GM21515 (cell line): Measurements from ENCODE around the gene SUCLG2.

Source experiments
- ATAC-seq: cut with Tn5 transposase; IDR thresholded peaks from one replicate; pipeline ENCODE4 v1.9.1; 2021; ENCODE audit not compliant: unreplicated experiment

The SUCLG2 gene

GRCh38 chr3:67334588-67334987 is 319.8 kb downstream of the SUCLG2 start:
- ATAC-seq, result no peak

DNA sequence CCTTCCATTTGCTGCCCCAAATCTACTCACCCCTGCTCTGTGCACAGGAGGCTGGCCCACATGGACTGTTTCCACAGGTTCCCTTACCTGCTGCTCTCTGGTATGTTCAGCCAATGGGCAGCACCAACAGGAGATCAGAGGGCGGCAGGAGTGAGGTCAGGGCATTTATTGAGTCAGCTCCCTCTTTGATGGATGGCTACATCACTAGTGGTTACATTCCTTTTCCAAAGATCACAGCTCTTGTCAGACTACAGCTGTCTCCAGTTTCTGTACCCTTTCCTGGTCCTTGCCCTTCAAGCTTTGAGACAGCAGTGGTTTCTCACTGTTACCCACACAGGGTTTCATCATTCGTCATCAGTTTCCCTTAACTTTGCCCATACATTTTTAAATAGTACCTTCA is 325.1 kb downstream of the SUCLG2 start:
- no peak for ATAC-seq

DNA sequence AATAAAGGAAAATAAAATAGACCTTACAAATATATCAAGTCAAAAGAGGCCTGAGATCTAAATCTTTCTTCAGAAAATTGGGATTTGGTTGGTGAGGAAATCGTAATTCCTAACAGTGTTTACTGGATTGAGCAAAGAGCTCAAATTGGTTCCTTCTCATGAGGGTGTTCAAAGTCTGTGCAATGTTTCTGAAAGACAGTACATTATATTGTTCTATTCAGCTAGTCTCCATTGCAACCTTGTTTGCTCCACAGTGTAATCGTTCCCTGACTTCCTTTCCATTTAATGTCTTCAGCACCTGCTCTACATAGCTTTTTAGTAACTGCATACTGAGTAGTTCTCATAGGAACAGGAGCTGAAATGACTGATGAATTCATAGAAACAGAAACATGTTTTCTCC is 326.8 kb downstream of the SUCLG2 start:
- no peak for ATAC-seq

DNA sequence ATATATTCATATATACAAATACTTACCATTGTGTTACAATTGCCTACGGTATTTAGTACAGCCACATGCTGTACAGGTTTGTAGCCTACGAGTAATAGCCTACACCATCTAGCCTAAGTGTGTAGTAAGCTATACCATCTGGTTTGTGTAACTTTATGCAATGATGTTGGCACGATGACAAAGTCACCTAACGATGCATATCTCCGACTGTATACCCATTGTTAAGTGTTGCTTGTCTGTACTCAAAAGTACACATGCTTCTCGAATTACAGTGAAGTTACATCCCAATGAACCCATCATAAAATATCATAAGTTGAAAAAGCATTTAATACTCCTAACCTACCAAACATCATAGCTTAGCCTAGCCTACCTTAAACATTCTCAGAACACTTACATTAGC is 329.2 kb downstream of the SUCLG2 start:
- ATAC-seq, result no peak
